ENCODE results near the gene ZC3H7B. TPM values are rescaled to one million over a fixed set of nuclear protein-coding genes. Genes with fewer than 3 reads are reported as not detected.
"Not testable (repeated sequence)": the region's sequence is repeated elsewhere in the genome, so short reads cannot be mapped to it uniquely, and the experiment has no call there.

ZC3H7B gene
- polyA plus RNA-seq, 3 donors from 2014 or later = 0.33 to 2.4 TPM; not detected in 1

DNA sequence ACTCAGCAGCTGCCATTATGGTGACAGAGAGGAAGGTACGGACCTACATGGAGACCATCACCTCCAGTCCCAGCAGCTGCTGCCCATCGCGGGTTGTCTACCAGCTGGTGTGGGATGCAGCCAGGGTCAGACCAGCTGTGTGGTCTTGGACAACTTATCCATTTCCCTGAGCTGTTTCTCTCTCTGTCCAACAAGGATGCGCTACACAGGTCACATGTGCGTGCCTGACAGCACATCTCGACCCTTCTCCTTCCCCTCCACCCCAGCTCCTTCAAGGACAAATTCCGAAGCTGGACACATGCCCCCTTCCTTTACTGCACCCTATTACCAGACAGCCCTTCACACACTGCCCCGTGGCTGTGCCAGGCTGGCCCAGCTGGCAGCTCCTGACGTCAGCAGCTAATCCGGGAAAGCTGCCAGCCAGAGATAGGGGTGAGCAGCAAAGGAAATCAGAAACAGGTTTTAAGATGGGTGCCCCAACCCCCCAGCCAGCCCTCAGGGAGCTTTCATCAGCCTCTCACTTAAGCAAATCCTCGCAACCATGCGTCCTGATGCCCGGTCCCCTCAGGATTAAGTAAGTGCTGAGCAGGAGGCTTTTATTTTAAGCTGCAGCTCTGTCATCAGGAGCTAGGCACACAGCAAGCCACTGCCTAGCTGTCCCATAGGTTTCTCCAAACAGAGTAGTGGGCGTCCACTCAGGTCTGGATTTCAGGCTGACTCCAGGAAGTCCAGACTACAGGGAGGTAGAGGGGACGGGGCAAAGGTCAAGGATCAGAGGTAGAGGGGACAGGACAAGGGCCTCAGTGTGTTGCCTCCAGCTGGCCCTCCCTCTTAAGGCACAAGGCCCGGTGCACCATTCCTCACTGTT, 100.7 kb downstream of the ZC3H7B start:
- Mint-ChIP-seq H3K4me3 (no peak overlapping the region), H3K9me3 (no peaks in the 10 kb centered on the region), H3K4me1 (peaks cover 4 to 5% of the 10 kb centered on the region in 2 donors)

GRCh38 chr22:41402851-41403250, 101.5 kb downstream of the ZC3H7B start:
- H3K27me3 Mint-ChIP-seq (ENCODE audit: low read depth in 3 of 3); H3K9me3 Mint-ChIP-seq; H3K4me3 Mint-ChIP-seq; H3K27ac Mint-ChIP-seq; H3K36me3 Mint-ChIP-seq; DNase-seq; H3K4me1 Mint-ChIP-seq: not testable (repeated sequence)

More for the DNA sequence above, 100.7 kb downstream of the ZC3H7B start:
- Mint-ChIP-seq H3K27me3 (ENCODE audit: low read depth in 3 of 3) (peaks cover 0 to 2% (median 1%) of the 10 kb centered on the region in 3 donors), H3K27ac (no peak overlapping the region), H3K36me3 (peaks cover 0 to 7% (median 0%) of the 10 kb centered on the region in 3 donors)
- DNase-seq = no peak

DNA sequence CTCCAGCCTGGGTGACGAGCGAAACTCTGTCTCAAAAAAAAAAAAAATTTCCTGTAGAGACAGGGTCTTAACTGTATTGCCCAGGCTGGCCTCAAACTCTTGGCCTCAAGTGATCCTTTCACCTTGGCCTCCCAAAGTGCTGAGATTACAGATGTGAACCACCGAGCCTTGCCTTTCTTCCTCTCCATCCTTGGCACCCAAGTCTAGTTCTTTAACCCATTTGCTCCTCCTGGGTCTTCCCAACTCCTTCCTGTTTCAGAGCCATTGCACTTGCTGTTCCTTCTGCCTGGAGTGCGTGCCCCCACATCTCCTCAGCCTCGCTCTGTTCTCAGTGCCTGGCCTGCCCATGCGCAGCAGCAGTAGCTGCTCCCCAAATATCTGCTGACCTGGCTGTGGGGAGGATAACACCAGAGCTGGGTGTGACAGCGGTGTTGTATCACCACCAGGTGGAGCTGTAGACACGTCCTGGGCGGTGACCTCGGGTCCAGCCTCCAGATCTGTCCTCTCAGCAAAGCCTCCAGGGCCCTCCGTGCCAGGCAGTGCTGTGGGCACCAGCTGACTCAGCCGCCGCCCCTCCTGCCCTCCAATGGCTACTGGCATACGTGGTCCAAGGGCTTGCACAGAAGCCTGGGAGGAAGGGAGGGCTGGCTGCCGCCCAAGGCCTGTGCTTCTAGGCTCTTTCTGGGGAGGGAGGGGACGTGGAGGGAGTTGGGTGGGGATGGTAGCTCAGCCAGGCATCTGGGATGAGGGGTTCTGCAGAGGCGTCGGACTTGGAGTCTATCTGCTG, 102.4 kb downstream of the ZC3H7B start:
- peaks cover 4 to 5% of the 10 kb centered on the region in 2 donors for H3K4me1 Mint-ChIP-seq
- no peaks in the 10 kb centered on the region for H3K9me3 Mint-ChIP-seq
- peak overlapping the region in 2 of 6 donors; percentile 21 to 23 for H3K27ac Mint-ChIP-seq
- no peaks in the 10 kb centered on the region for H3K36me3 Mint-ChIP-seq
- DNase-seq = peak; percentile 81 to 87 (median 84)
- peak overlapping the region in 1 of 5 donors; percentile 8 for H3K4me3 Mint-ChIP-seq
- H3K27me3 Mint-ChIP-seq (ENCODE audit: low read depth in 3 of 3) = peaks cover 0 to 3% (median 2%) of the 10 kb centered on the region in 3 donors

- Mint-ChIP-seq H3K4me1 (peaks cover 4 to 5% of the 10 kb centered on the region in 2 donors), H3K9me3 (no peaks in the 10 kb centered on the region), H3K27ac (no peak overlapping the region), H3K27me3 (ENCODE audit: low read depth in 3 of 3) (peaks cover 0 to 3% (median 2%) of the 10 kb centered on the region in 3 donors), H3K4me3 (no peak overlapping the region), H3K36me3 (no peaks in the 10 kb centered on the region)
- no peak for DNase-seq
Measured at GRCh38 chr22:41405588-41405987, 104.3 kb downstream of the ZC3H7B start.

DNA sequence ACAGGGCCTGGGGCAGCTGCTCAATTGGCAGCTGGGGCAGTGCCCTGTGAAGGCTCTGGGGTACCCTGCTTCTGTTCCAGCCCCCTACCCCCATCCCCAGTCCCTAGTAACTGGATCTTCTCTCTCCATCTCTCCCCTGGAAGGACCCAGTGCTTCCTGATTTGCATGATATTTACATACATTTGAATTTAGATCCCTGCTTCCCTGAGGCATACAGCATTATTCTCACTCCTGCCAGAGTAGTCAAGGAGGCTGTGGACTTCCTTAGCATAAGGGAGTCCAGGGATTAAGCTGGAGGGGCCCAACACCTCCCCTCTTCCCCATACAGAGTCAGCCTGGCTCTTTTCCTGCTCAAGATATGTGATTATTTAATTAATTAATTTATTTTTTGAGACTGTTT, 105.1 kb downstream of the ZC3H7B start:
- no peak for DNase-seq
- peaks cover 5% of the 10 kb centered on the region in 2 donors for H3K4me1 Mint-ChIP-seq
- no peak overlapping the region for H3K4me3 Mint-ChIP-seq
- H3K9me3 Mint-ChIP-seq = no peaks in the 10 kb centered on the region
- no peaks in the 10 kb centered on the region for H3K36me3 Mint-ChIP-seq
- H3K27me3 Mint-ChIP-seq (ENCODE audit: low read depth in 3 of 3) = peaks cover 0 to 3% (median 2%) of the 10 kb centered on the region in 3 donors
- H3K27ac Mint-ChIP-seq = no peak overlapping the region

GRCh38 chr22:41407433-41407832, 106.1 kb downstream of the ZC3H7B start:
- no peak for DNase-seq
- H3K27me3 Mint-ChIP-seq (ENCODE audit: low read depth in 3 of 3) = peaks cover 0 to 5% (median 2%) of the 10 kb centered on the region in 3 donors
- H3K9me3 Mint-ChIP-seq = no peaks in the 10 kb centered on the region
- H3K4me3 Mint-ChIP-seq = no peak overlapping the region
- H3K27ac Mint-ChIP-seq = no peak overlapping the region
- H3K36me3 Mint-ChIP-seq = no peaks in the 10 kb centered on the region
- peaks cover 7 to 10% of the 10 kb centered on the region in 2 donors for H3K4me1 Mint-ChIP-seq

GRCh38 chr22:41408665-41409064, 107.3 kb downstream of the ZC3H7B start:
- Mint-ChIP-seq H3K27me3 (ENCODE audit: low read depth in 3 of 3) (peaks cover 4 to 10% (median 5%) of the 10 kb centered on the region in 3 donors), H3K9me3 (no peaks in the 10 kb centered on the region), H3K27ac (no peak overlapping the region), H3K4me3 (no peak overlapping the region), H3K36me3 (no peaks in the 10 kb centered on the region), H3K4me1 (peaks cover 8 to 16% of the 10 kb centered on the region in 2 donors)
- DNase-seq = no peak

Other genes with a start within 250 kb of the ZC3H7B start
- 10 to 100 TPM in 1 of 3 donors, 1 to 10 TPM in 2; 4.6 to 23.1 (median 8.6) TPM for gene EP300, start 208.9 kb upstream of the ZC3H7B start, polyA plus RNA-seq
- 10 to 100 TPM; 26.6 to 32.2 (median 30.5) TPM for gene L3MBTL2, start 96.2 kb upstream of the ZC3H7B start, polyA plus RNA-seq
- gene CHADL, start 60.6 kb upstream of the ZC3H7B start, polyA plus RNA-seq = under 1 TPM in 2 of 3 donors, not detected in 1; 0.32 to 0.90 TPM
- gene RANGAP1, start 15.3 kb upstream of the ZC3H7B start, polyA plus RNA-seq = 10 to 100 TPM; 10.4 to 29.9 (median 15.6) TPM
- gene TEF, start 80.4 kb downstream of the ZC3H7B start, polyA plus RNA-seq = 1 to 10 TPM; 1.4 to 3.8 (median 1.8) TPM
- gene TOB2, start 145.3 kb downstream of the ZC3H7B start, polyA plus RNA-seq = 10 to 100 TPM in 1 of 3 donors, 1 to 10 TPM in 2; 5.9 to 23.6 (median 8.6) TPM
- 10 to 100 TPM; 26.4 to 31.0 (median 29.9) TPM for gene PHF5A, start 167.2 kb downstream of the ZC3H7B start, polyA plus RNA-seq
- 100 to 1,000 TPM in 2 of 3 donors, 10 to 100 TPM in 1; 77.1 to 115 (median 111) TPM for gene ACO2, start 167.6 kb downstream of the ZC3H7B start, polyA plus RNA-seq
- gene POLR3H, start 242.9 kb downstream of the ZC3H7B start, polyA plus RNA-seq = 10 to 100 TPM in 2 of 3 donors, 1 to 10 TPM in 1; 9.2 to 15.4 (median 15.0) TPM

All from immature natural killer cell (primary cell).